ENCODE measurements around the gene HNRNPUL1.

DNA sequence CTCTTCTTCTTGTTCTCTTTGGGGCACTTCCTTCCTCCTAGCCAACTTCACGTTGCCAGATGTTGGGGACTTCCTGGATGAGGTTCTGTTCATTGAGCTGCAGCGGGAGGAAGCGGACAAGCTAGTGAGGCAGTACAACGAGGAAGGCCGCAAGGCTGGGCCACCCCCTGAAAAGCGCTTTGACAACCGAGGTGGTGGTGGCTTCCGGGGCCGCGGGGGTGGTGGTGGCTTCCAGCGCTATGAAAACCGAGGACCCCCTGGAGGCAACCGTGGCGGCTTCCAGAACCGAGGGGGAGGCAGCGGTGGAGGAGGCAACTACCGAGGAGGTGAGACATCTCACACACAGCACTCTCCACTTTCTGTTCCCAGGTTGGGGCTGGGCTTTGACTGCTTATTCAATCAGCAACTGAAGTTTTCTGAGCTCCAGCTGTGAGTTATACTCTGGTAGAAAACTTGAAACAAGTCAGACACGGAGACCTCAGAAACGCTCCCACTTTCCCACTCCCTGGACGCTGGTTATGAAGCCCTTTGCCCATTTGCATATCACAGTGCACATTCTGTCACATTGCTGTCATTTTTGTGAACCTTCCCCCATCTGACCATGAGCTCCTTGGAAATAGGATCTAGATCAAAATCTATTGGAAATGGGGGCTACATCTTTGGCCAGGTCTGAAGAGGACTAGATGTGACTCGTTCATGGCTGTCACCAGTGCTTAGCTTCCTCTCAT is 38.6 kb downstream of the HNRNPUL1 start:
- TF ChIP-seq, protein P1, sequence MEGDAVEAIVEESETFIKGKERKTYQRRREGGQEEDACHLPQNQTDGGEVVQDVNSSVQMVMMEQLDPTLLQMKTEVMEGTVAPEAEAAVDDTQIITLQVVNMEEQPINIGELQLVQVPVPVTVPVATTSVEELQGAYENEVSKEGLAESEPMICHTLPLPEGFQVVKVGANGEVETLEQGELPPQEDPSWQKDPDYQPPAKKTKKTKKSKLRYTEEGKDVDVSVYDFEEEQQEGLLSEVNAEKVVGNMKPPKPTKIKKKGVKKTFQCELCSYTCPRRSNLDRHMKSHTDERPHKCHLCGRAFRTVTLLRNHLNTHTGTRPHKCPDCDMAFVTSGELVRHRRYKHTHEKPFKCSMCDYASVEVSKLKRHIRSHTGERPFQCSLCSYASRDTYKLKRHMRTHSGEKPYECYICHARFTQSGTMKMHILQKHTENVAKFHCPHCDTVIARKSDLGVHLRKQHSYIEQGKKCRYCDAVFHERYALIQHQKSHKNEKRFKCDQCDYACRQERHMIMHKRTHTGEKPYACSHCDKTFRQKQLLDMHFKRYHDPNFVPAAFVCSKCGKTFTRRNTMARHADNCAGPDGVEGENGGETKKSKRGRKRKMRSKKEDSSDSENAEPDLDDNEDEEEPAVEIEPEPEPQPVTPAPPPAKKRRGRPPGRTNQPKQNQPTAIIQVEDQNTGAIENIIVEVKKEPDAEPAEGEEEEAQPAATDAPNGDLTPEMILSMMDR (optimal IDR thresholded peaks at IDR 0.05 in 1 of 3, IDR thresholded peaks at IDR 0.05 in 1 of 3, conservative IDR thresholded peaks at IDR 0.05 in 1 of 3; ENCODE audit: extremely low read depth in 1 of 3, insufficient read depth in 2 of 3, low read length in 3 of 3) = no peak
- TF ChIP-seq EZH2 (IDR thresholded peaks at IDR 0.05; ENCODE audit: low read length) = no peak
